Gastroesophageal sphincter (tissue), 4 donors: ENCODE results near the gene SYNJ2. TPM values are rescaled to one million over a fixed set of nuclear protein-coding genes. Genes with fewer than 3 reads are reported as not detected.
A peak's percentile ranks its signal among the peaks of the same experiment; 100 is the strongest.
"Not testable (repeated sequence)": the region's sequence is repeated elsewhere in the genome, so short reads cannot be mapped to it uniquely, and the experiment has no call there.

ENCODE experiments used
- ATAC-seq: fragments of 150-250 bp; one replicate; pipeline ENCODE4 v1.9.1; 2016; ENCODE audit warnings: mild to moderate bottlenecking, moderate library complexity
- H3K27ac ChIP-seq, 4 donors: fragments of 200-600 bp; sonication (generic) in 3 of 4; 1 replicate in 3 of 4; 2 replicates in 1 of 4; pipeline ENCODE4 v1.5.1; 2016 to 2019
- H3K27me3 ChIP-seq: fragments of 200-600 bp; sonication (generic); one replicate; pipeline ENCODE4 v1.5.1; 2019
- H3K36me3 ChIP-seq, 2 donors: fragments of 200-600 bp; sonication (generic); one replicate each; pipeline ENCODE4 v1.5.1; 2019; ENCODE audit warnings: control low read depth in 1 of 2
- H3K4me1 ChIP-seq, 3 donors: fragments of 200-600 bp; sonication (generic); 1 replicate in 2 of 3; 2 replicates in 1 of 3; pipeline ENCODE4 v1.5.1; 2016 to 2019; ENCODE audit warnings: control low read depth in 2 of 3
- H3K4me3 ChIP-seq, 2 donors: fragments of 200-600 bp; sonication (generic); one replicate each; pipeline ENCODE4 v1.5.1; 2019; ENCODE audit warnings: mild to moderate bottlenecking in 1 of 2, moderate library complexity in 1 of 2
- H3K9me3 ChIP-seq, 3 donors: fragments of 200-600 bp; sonication (generic); one replicate each; pipeline ENCODE4 v1.5.1; 2017 to 2019; ENCODE audit warnings: control low read depth in 2 of 3
- EP300 ChIP-seq: sonication (generic); formaldehyde crosslinking; IDR thresholded peaks from one replicate; pipeline ENCODE4 v1.6.1; 2017; ENCODE audit warnings: antibody characterized with exemption, mild to moderate bottlenecking
- POLR2A ChIP-seq, 2 donors: fragments of 450-650 bp; IDR thresholded peaks; one replicate each; pipeline ENCODE4 v1.6.1; 2017; ENCODE audit warnings: antibody characterized with exemption in 2 of 2, mild to moderate bottlenecking in 2 of 2, moderate library complexity in 1 of 2
- POLR2AphosphoS5 ChIP-seq: sonication (generic); formaldehyde crosslinking; IDR thresholded peaks from one replicate; pipeline ENCODE4 v1.6.1; 2017; ENCODE audit warnings: antibody characterized with exemption
- WGBS, 2 donors: methylation state at CpG; one replicate each; pipeline ENCODE4 v1.1.5; 2018; ENCODE audit warnings: low coverage in 1 of 2; 5-methylcytosine and 5-hydroxymethylcytosine counted together
- total RNA-seq, 4 donors: library from RNA; depleted of rRNA; stranded (reverse); fragments of >200 nt; gene quantifications; one replicate each; pipeline ENCODE4 v1.1.0, GENCODE V29; 2016
- TF ChIP-seq, protein P1 (sequence below), 4 experiments: fragments of 200-600 bp in 2 of 4; fragments of 450-650 bp in 2 of 4; sonication (generic) in 1 of 4; IDR thresholded peaks; one replicate each; pipeline ENCODE4 v1.5.1; 2017 to 2019; ENCODE audit warnings: antibody characterized with exemption in 4 of 4, mild to moderate bottlenecking in 2 of 4, moderate library complexity in 2 of 4

Gene SYNJ2
- 10 to 100 TPM; 19.9 to 27.9 (median 21.6) TPM for total RNA-seq

DNA sequence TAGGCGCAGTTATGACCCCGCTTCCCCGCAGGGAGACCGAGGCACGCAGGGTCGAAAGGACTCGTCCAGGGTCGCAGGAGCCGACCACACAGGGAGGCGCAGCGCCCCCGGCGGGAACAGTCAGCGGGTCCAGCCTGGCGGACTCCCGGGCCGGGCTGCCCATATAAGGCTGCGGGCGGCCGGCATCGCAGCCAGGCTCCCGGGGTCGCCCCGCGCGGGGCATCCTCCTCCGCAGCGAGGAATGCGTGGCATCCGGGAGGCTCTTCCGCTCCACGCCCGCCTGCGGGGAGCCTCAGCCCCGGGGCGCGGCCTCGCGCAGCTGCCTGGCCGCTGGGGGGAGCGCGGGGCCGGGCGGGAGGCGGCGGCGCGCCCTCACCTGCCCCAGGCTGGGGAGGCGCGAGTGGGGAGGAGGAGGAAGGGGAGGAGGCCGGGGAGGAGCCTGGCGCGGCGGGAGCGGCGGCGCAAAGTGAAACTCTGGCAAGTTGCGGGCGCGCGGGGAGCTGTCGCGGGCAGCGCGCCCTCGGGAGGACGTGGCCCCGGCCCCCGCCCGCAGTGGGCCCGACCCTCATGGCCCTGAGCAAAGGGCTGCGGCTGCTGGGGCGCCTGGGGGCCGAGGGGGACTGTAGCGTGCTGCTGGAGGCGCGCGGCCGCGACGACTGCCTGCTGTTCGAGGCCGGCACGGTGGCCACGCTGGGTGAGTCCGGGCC is at the start of gene SYNJ2:
Gene SYNJ2, plus strand, starts transcription at position 469 of the 707 bp plus-strand sequence. Its CDS starts 99 bp downstream, at position 568.
- peak; percentile 92 for ATAC-seq
- Histone ChIP-seq H3K4me3 (peak within 1 kb of the TSS; percentile 90 to 93), H3K27me3 (no peaks in the 10 kb centered on the region), H3K9me3 (no peaks in the 10 kb centered on the region), H3K4me1 (peaks cover 0 to 57% (median 8%) of the 10 kb centered on the region in 3 donors), H3K27ac (peak within 1 kb of the TSS; percentile 83 to 92 (median 86)), H3K36me3 (no peaks in the 10 kb centered on the region)
- peak; percentile 70 to 76 for TF ChIP-seq POLR2A (IDR thresholded peaks at IDR 0.05)
- TF ChIP-seq, protein P1, sequence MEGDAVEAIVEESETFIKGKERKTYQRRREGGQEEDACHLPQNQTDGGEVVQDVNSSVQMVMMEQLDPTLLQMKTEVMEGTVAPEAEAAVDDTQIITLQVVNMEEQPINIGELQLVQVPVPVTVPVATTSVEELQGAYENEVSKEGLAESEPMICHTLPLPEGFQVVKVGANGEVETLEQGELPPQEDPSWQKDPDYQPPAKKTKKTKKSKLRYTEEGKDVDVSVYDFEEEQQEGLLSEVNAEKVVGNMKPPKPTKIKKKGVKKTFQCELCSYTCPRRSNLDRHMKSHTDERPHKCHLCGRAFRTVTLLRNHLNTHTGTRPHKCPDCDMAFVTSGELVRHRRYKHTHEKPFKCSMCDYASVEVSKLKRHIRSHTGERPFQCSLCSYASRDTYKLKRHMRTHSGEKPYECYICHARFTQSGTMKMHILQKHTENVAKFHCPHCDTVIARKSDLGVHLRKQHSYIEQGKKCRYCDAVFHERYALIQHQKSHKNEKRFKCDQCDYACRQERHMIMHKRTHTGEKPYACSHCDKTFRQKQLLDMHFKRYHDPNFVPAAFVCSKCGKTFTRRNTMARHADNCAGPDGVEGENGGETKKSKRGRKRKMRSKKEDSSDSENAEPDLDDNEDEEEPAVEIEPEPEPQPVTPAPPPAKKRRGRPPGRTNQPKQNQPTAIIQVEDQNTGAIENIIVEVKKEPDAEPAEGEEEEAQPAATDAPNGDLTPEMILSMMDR (IDR thresholded peaks at IDR 0.05): peak in 3 of 4 experiments; percentile 63 to 80 (median 75)
- TF ChIP-seq POLR2AphosphoS5: peak; percentile 50
- no peak for TF ChIP-seq EP300
- no CpG with 5 or more reads among the region's 86 CpGs for WGBS, 2 donors

DNA sequence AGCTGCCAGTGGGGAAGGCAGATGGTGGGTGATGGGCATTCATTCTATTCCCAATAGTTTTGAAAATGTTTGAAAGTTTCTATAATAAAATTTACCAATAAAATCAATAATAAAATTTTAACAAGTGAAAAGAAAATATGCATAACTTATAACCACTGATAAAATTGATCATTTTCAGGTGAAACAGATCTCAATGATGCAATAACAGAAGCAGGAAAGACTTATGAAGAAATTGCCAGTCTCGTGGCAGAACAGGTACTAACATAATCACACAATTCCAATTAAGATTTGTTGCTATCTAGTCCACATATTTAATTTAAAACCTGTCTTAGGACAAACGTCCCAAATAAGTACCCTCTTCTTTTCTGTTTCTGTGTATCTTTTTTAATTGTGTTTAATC is 45.9 kb upstream of the SYNJ2 start:
- H3K36me3 ChIP-seq: peaks cover 9 to 100% of the 10 kb centered on the region in 2 donors
- no peaks in the 10 kb centered on the region for H3K4me1 ChIP-seq
- H3K4me3 ChIP-seq: no peak overlapping the region
- H3K27me3 ChIP-seq: no peaks in the 10 kb centered on the region
- 57 to 58% methylated on average over 2 of the region's 2 CpGs for WGBS, 2 donors
- H3K27ac ChIP-seq: no peak overlapping the region
- no peak for ATAC-seq
- H3K9me3 ChIP-seq: no peaks in the 10 kb centered on the region
- TF ChIP-seq POLR2AphosphoS5 (no peak), POLR2A (IDR thresholded peaks at IDR 0.05) (no peak), EP300 (no peak)
- TF ChIP-seq, protein P1 (IDR thresholded peaks at IDR 0.05): no peak

DNA sequence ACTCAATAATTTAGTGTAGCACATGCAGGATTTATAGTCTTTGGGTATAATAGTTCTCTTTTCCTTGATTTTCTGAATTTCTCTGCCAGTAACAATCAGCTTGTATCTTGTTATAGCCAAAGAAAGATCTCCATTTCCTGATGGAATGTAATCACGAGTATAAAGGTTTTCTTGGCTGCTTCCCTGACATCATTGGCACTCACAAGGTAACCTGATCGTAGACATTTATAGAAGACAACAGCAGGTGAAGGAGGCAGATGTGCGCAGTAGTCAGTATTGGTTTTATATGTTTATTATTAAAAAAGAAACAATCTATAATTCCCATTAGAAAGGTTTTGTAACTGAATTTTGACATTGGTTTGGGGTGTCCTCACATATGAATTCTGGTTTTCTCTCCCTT is 44.3 kb upstream of the SYNJ2 start:
- Histone ChIP-seq H3K4me3 (no peak overlapping the region), H3K27me3 (no peaks in the 10 kb centered on the region), H3K36me3 (peaks cover 9 to 100% of the 10 kb centered on the region in 2 donors), H3K9me3 (no peaks in the 10 kb centered on the region), H3K4me1 (no peaks in the 10 kb centered on the region), H3K27ac (no peak overlapping the region)
- TF ChIP-seq EP300: no peak
- TF ChIP-seq, protein P1 (IDR thresholded peaks at IDR 0.05): no peak
- no peak for TF ChIP-seq POLR2AphosphoS5
- TF ChIP-seq POLR2A (IDR thresholded peaks at IDR 0.05): no peak
- ATAC-seq: no peak
- 83 to 97% methylated on average over 3 of the region's 3 CpGs for WGBS, 2 donors

- H3K4me3 ChIP-seq: no peak overlapping the region
- 92 to 96% methylated on average over 6 of the region's 6 CpGs for WGBS, 2 donors
- TF ChIP-seq EP300 (no peak), POLR2AphosphoS5 (no peak), POLR2A (IDR thresholded peaks at IDR 0.05) (no peak)
- TF ChIP-seq, protein P1 (IDR thresholded peaks at IDR 0.05): no peak
- H3K27me3 ChIP-seq: no peaks in the 10 kb centered on the region
- H3K9me3 ChIP-seq: no peaks in the 10 kb centered on the region
- peaks cover 9 to 100% of the 10 kb centered on the region in 2 donors for H3K36me3 ChIP-seq
- H3K4me1 ChIP-seq: no peaks in the 10 kb centered on the region
- no peak overlapping the region for H3K27ac ChIP-seq
- ATAC-seq: no peak
Observed at GRCh38 chr6:157937916-157938315, 43.7 kb upstream of the SYNJ2 start.

DNA sequence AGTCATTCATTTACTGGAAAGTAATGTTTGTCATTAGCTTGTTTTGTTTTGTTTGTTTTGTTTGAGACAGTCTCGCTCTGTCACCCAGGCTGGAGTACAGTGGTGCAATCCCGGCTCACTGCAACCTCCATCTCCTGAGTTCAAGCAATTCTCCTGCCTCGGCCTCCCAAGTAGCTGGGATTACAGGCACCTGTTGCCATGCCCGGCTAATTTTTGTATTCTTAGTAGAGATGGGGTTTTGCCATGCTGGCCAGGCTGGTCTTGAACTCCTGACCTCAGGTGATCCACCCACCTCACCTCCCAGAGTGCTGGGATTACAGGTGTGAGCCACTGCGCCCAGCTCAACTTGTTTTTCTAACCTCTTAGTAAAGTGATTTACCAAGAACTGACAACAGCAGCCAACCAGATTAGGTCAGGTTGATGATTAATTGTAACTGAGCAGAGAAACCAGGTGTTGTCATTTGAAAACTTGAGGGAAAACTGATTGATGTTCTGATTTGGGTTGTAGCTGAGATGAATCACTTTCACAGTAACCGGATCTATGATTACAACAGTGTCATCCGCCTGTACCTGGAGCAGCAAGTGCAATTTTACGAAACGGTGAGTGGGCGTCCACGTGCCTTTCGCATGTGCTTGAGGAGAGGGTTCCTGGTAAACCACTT is 41.2 kb upstream of the SYNJ2 start:
- ATAC-seq, H3K9me3 ChIP-seq, H3K4me3 ChIP-seq, H3K27me3 ChIP-seq, H3K27ac ChIP-seq, H3K4me1 ChIP-seq: not testable (repeated sequence)
- H3K36me3 ChIP-seq: peaks cover 9 to 100% of the 10 kb centered on the region in 2 donors
- 86 to 91% methylated on average over 9 to 10 of the region's 12 CpGs for WGBS, 2 donors
